Measurements from ENCODE around the gene NPAS3. TPM values are rescaled to one million over a fixed set of nuclear protein-coding genes. Genes with fewer than 3 reads are reported as not detected.

The NPAS3 gene
- total and polyA plus RNA-seq, 4 donors: 0.07 to 0.09 (median 0.08) TPM; not detected in 1

DNA sequence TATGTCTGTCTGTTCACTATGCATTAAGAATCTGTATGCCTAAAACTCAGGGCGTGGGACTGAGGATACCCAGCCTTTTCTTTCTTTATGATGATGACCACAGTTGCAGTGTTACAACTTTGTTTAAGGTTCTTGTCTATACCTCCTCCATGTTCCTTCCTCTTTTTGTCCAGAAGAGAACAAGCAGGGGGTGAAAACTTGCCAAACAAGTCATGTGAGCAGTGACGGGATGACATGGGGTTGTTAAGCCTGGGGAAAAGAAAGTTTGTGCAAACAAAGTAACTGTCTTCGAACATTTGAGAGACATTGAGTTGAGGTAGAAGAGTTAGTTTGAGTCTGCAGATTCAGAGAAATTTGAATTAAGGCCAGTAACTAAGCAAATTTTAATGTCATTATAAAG lies 505.5 kb downstream of the NPAS3 start:
- Histone ChIP-seq H3K4me1 (ENCODE audit: control insufficient read depth in 4 of 4, insufficient read depth in 4 of 4, low read length in 3 of 4) (no peaks in the 10 kb centered on the region), H3K27me3 (ENCODE audit: control insufficient read depth in 4 of 4, insufficient read depth in 4 of 4, low read length in 3 of 4) (no peaks in the 10 kb centered on the region), H3K27ac (ENCODE audit: low read depth in 1 of 2, low read length in 2 of 2) (no peak overlapping the region), H3K9ac (ENCODE audit: low read depth in 1 of 2, low read length in 2 of 2) (no peak overlapping the region), H3K9me3 (ENCODE audit: control insufficient read depth in 4 of 4, low read length in 3 of 4) (no peaks in the 10 kb centered on the region), H3K4me3 (ENCODE audit: low read depth in 1 of 3, low read length in 3 of 3) (no peak overlapping the region), H3K36me3 (ENCODE audit: control insufficient read depth in 4 of 4, insufficient read depth in 3 of 4, low read depth in 1 of 4, low read length in 3 of 4) (no peaks in the 10 kb centered on the region)
- DNase-seq (ENCODE audit: low spot score): no peak
- TF ChIP-seq NR2F2 (IDR thresholded peaks at IDR 0.05): no peak
- TF ChIP-seq ATF3 (IDR thresholded peaks at IDR 0.05): no peak
- TF ChIP-seq MAX (IDR thresholded peaks at IDR 0.05): no peak
- no peak for TF ChIP-seq TAF1 (conservative IDR thresholded peaks at IDR 0.05)
- no peak for TF ChIP-seq ZBTB33 (IDR thresholded peaks at IDR 0.05)
- TF ChIP-seq, protein P1, sequence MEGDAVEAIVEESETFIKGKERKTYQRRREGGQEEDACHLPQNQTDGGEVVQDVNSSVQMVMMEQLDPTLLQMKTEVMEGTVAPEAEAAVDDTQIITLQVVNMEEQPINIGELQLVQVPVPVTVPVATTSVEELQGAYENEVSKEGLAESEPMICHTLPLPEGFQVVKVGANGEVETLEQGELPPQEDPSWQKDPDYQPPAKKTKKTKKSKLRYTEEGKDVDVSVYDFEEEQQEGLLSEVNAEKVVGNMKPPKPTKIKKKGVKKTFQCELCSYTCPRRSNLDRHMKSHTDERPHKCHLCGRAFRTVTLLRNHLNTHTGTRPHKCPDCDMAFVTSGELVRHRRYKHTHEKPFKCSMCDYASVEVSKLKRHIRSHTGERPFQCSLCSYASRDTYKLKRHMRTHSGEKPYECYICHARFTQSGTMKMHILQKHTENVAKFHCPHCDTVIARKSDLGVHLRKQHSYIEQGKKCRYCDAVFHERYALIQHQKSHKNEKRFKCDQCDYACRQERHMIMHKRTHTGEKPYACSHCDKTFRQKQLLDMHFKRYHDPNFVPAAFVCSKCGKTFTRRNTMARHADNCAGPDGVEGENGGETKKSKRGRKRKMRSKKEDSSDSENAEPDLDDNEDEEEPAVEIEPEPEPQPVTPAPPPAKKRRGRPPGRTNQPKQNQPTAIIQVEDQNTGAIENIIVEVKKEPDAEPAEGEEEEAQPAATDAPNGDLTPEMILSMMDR (IDR thresholded peaks at IDR 0.05; ENCODE audit: low read depth, low read length, missing input control): no peak
- TF ChIP-seq YY1 (IDR thresholded peaks at IDR 0.05): no peak
- no peak for TF ChIP-seq RAD21 (IDR thresholded peaks at IDR 0.05)
- no peak for TF ChIP-seq FOXA1 (IDR thresholded peaks at IDR 0.05)
- TF ChIP-seq EGR1 (IDR thresholded peaks at IDR 0.05; ENCODE audit: low read depth in 2 of 2): no peak
- TF ChIP-seq, protein P2, sequence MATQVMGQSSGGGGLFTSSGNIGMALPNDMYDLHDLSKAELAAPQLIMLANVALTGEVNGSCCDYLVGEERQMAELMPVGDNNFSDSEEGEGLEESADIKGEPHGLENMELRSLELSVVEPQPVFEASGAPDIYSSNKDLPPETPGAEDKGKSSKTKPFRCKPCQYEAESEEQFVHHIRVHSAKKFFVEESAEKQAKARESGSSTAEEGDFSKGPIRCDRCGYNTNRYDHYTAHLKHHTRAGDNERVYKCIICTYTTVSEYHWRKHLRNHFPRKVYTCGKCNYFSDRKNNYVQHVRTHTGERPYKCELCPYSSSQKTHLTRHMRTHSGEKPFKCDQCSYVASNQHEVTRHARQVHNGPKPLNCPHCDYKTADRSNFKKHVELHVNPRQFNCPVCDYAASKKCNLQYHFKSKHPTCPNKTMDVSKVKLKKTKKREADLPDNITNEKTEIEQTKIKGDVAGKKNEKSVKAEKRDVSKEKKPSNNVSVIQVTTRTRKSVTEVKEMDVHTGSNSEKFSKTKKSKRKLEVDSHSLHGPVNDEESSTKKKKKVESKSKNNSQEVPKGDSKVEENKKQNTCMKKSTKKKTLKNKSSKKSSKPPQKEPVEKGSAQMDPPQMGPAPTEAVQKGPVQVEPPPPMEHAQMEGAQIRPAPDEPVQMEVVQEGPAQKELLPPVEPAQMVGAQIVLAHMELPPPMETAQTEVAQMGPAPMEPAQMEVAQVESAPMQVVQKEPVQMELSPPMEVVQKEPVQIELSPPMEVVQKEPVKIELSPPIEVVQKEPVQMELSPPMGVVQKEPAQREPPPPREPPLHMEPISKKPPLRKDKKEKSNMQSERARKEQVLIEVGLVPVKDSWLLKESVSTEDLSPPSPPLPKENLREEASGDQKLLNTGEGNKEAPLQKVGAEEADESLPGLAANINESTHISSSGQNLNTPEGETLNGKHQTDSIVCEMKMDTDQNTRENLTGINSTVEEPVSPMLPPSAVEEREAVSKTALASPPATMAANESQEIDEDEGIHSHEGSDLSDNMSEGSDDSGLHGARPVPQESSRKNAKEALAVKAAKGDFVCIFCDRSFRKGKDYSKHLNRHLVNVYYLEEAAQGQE (IDR thresholded peaks at IDR 0.05): no peak
- WGBS: 45% methylated on average over 3 of the region's 3 CpGs

- no peak for DNase-seq (ENCODE audit: low spot score)
- Histone ChIP-seq H3K27me3 (ENCODE audit: control insufficient read depth in 4 of 4, insufficient read depth in 4 of 4, low read length in 3 of 4) (no peaks in the 10 kb centered on the region), H3K9ac (ENCODE audit: low read depth in 1 of 2, low read length in 2 of 2) (no peak overlapping the region), H3K9me3 (ENCODE audit: control insufficient read depth in 4 of 4, low read length in 3 of 4) (no peaks in the 10 kb centered on the region), H3K4me3 (ENCODE audit: low read depth in 1 of 3, low read length in 3 of 3) (no peak overlapping the region), H3K4me1 (ENCODE audit: control insufficient read depth in 4 of 4, insufficient read depth in 4 of 4, low read length in 3 of 4) (peaks cover 0 to 3% (median 0%) of the 10 kb centered on the region in 4 donors), H3K27ac (ENCODE audit: low read depth in 1 of 2, low read length in 2 of 2) (no peak overlapping the region), H3K36me3 (ENCODE audit: control insufficient read depth in 4 of 4, insufficient read depth in 3 of 4, low read depth in 1 of 4, low read length in 3 of 4) (no peaks in the 10 kb centered on the region)
- 71% methylated on average over 2 of the region's 2 CpGs for WGBS
- TF ChIP-seq RXRA (IDR thresholded peaks at IDR 0.05) (no peak), RAD21 (IDR thresholded peaks at IDR 0.05) (no peak), JUND (IDR thresholded peaks at IDR 0.05) (no peak), TAF1 (conservative IDR thresholded peaks at IDR 0.05) (no peak), FOXA1 (IDR thresholded peaks at IDR 0.05) (no peak), MAX (IDR thresholded peaks at IDR 0.05) (no peak), SP1 (IDR thresholded peaks at IDR 0.05) (no peak), ZBTB33 (IDR thresholded peaks at IDR 0.05) (no peak), ATF3 (IDR thresholded peaks at IDR 0.05) (no peak)
- TF ChIP-seq, protein P2 (IDR thresholded peaks at IDR 0.05): no peak
These were observed 510.6 kb downstream of the NPAS3 start for GRCh38 chr14:33449268-33449667.

Measured in liver (tissue), 9 donors.